D341Med (cell line): Measurements from ENCODE around the gene PRCP.

Experiments
- DNase-seq: peaks from one replicate; pipeline ENCODE4 v3.0.0; 2012; ENCODE audit warnings: low spot score

Gene PRCP

DNA sequence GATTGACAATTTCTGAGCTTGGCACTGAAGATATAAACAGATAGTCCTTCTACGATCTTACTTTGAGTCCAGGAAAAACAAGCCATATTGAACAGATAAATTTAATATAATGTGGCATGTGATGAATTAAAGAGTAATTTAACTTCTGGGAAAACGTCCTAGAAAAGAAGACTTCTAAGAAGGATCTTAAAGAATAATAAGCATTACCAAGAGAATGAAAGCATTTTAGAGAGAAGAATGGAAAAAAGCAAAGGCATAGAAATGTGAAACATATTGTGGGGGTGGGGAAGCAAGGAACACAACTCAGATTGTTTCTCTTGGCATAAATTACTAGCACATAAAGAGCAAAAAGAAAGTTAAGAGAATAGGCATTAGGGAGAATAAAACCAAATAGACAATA is 6.7 kb upstream of the PRCP start:
- no peak for DNase-seq

DNA sequence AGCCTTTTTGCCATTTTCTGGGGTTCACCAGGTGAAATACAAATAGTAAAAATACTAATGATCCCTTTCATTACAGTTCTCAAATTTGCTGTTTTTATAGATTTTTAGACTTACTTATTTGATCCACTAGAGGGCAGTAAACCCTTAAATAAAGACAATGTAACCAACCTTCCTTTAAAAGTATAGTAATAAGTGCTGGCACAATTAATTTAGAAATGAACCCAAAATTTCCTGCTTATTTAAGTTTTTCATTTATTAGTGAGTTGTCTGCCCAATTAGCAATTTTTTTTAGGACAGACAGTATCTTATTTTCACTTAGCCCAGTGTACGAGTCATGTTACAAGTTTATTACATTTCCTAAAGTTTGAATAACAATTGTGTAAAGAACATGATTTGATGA is 6.0 kb upstream of the PRCP start:
- no peak for DNase-seq

DNA sequence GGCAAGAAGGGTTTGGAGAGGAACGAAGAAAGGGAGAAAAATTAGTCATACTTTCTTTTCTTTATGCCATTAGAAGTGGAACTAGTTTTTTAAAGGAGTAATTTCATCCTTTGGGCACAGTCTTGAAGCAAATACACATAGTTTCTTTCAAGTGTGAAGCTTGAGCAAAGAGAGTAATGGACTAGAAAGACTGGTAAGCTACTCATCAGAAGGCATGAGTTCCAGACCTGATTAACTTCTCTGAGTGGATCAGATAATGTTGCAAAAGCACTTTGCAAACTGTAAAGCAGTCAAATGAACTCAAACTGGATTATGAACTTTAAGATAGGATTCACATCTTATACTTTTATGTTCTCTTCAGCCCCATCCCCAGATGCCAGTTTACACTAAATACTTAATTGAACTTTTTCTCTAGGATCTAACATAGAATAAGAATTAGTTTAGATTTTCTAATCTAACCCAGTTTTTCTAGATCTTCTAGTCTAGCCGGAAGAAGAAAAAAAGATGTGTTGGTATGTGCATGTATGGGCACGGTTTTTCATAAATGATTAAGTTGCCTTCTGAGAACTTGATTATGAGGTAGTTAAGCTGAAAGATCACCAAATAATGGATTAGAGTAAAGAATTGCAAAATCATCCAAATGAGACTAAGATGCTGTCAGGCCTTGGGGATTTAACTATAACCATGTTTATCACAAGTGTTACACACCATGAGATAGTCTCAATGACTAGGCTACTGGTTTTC is 3.8 kb upstream of the PRCP start:
- no peak for DNase-seq

DNA sequence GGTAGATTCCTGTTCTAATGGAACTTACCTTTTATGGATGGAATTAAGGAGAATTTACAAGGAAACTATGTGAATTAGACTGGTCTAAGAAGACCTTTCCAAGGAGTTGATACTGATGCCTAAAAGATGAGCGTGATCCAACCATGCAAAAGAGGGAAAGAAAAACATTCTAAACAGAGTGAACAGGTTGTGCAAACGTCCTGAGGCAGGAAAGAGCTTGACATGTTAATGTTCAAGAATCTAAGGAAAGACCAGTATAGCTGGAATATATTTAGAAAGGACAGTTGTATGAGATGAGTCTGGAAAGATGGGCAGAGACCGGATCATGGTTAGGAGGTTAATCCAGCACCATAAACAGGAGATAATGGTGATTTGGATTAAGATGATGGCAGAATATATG is 2.6 kb upstream of the PRCP start:
- no peak for DNase-seq

DNA sequence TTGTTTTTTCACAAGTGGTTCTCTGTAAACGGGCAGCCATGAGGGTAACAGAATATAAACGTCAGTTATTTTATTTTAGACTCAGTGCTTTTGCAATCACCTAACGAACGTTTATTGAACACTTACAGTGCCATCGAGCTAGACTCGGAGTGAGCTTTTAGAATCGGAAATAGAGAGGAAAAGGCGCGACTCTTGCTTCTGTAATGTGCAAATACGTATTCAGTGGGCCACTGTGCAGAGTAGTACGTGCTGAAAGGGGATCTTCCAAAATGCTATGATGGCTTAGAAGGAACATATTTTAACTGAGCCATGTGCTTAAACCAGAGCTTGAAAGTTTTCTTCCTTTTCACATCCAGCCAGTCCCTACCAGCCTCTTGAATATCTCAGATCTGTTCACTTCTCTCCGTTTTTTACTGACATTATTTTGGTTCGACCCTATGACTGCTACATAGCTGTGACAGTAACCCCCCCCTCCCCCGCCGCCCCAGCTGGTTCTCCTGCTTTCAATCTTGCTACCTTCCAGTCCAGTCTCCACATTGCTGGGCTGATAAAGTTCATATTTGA is 1.8 kb upstream of the PRCP start:
- no peak for DNase-seq

DNA sequence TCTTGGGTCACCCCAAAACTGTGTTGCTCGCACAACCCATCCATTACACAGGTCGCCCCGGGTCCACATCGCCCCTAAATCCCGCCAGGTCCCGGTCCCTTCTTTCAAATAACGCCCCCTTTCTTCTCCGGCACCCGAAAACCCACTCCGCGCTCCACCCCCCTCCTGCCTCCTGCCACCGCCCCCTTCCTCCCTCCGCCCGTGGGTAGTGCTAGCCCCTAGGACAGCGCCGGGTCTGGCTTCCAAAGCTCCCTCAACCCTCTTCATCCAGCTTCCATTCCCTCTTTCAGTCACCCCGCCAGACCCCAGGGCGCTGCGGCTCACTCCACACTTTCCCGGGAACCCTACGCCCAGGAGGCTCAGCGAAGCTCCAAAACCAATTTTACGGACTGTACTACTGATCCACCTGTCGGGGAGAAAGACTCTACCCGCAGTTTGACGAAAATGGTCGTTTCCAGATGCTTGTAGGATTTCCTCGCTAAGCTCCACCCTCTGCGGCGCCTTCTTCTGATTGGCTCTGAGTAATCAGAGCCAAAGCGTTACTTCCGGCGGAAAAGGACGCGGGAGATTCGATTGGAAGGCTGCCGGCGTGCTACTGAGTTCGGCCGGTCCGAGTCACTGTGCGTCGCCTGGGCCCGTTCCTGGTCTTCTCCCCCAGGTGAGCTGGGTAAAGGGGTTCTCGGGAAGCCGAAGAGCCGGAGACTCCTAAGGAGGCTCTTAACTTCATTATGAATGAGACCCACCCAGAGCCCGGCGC is 1.1 kb upstream of the PRCP start, which contains the start of gene DDIAS:
Gene DDIAS (plus strand): TSS at position 572 of the 757 bp plus-strand sequence. CDS start 13,003 bp downstream, outside the sequence.
- DNase-seq, result peak; percentile 89

DNA sequence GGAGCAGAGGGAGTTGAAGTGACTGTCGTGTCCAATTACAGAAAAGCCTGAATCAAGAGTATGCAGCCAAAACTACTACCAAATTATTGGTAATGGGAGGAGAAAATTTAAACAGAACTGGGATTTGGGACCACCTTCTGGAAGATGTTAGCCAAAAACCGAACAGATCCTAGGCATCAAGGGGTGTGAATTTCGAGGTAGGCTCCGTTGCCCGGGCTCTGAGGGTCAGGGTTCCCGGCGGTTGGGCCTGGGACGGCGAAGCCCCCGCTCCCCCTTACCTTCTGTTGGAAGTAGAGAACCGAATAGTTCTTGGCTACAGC is 313 bp downstream of the PRCP start:
- no peak for DNase-seq

DNA sequence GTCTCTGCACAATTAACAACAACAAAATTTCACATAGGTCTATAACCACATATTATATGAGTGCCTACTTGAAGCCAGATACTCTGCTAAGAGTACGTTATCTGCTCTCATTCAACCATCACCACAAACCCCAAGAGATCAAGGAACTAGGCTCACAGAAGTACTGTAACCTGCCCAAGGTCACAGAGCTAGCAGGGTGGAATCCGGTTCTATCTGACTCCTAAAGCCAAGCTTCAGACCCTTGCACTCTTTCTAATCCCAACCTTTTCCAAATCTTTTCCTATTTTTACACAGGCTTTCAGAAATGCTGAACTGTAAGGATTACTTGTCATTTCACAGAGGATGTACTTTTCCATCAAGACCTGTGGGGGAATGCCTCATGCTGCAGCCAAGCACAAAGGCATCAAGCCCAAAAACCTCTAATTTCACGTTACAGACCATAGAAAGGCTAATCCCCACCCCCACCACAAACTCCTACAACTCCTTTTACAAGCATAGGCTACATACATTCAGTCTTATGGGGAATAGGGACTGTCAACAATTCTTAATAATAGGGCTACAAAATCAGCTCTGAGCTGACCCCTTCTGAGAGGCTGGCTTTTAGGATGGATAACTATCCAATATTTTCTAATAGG is 927 bp downstream of the PRCP start:
- no peak for DNase-seq

DNA sequence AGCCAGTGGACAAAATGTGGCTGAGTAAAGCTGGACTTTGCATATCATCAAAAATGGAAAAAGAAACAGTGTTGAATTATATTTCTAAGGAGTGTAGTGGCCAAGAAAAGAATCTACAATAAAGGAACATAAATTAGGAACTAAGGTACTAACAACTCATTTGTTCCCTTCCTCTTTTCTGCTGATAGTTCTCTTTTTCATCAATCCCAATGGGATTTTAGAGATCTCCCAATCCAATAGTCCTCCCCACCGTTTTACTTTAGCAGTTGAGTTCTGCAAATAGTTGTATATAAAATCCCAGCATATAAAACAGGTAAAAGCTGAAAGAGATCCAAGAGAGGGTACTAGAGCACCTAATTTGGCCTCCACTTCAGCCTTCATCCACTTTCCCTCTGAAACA is 2.0 kb downstream of the PRCP start:
- no peak for DNase-seq

DNA sequence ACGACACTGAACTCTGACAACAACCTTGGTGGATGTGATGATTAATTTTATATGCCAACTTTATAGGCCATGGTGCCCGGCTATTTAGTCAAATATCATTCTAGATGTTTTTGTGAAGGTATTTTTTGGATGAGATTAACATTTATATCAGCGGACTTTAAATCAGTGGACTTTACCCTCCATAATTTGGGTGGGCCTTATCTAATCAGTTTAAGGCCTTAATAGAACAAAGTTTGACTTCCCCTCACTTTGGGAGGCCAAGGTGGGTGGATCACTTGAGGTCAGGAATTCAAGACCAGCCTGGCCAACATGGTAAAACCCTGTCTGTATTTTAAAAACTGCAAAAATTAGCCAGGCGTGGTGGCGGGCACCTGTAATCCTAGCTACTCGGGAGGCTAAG is 4.0 kb downstream of the PRCP start:
- no peak for DNase-seq

DNA sequence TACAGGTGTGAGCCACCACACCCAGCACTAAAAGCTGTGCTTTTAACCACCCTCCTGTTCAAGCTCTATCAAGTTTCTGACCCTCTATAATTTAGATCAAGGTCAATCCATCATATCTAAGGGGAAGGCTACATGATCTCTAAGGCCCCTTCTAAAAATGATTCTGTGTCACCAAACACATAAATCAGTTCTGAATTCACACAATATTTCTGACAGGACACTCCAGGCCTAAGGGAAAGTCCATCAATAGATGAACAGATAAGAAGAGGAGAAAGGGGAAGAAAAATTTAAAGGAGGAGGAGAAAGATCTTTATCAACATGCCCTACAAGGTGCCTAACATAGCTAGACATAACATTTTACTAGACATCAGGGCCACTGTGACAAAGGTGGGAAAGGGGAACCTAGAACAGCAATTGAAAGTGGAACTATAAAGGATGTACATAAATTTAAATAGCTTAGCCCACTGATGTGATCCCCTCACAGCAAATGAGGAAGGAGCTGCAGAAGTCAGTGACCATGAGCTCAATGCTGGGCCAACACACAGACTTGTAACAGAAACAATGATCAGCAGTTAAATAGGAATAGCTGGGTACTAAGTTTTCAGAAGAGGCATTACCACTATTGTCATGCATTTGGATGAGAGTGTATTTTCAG is 4.7 kb downstream of the PRCP start:
- no peak for DNase-seq

DNA sequence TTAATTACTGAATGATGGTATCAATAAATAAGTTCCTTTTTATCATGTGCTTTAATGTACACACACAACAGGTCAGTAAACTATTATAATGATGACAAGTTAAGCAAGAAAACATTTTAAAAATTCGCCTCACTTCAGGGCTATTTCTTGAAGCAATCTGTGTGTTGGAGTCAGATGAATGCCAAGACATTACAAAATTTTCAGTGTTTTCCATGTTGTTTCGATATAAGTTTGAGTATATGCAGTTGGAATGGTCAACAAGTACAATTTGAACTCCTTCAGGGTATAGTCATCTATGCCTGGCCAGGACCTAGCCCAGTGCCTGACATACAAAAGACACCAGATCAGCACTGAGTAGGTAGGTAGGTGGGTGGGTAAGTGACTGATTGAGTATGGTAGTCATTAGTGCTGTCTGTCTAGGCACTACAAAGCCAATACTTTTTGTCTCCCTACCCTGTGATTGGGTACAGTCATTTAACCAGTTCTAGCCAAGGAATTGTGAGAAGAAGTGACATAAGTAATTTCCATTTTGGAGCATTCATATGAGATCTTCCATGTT is 7.5 kb downstream of the PRCP start:
- no peak for DNase-seq

DNA sequence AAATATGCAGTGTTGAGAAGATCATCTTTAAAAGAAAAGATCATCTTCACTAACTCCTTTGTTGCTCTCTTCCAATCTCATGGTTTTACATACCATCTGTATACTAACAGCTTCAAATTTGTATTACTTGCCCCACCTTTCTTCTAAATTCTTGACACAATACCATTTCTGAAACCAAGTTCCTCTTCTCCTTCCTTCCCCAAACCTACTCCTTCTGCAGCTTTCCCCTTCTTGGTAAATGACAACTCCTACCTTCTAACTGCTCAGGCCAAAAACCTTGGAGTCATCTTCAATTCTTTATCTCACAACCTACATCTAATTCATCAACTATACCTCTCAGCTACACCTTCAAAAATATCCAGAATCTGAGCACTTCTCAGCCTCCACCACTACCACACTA is 9.3 kb downstream of the PRCP start:
- DNase-seq, result no peak

DNA sequence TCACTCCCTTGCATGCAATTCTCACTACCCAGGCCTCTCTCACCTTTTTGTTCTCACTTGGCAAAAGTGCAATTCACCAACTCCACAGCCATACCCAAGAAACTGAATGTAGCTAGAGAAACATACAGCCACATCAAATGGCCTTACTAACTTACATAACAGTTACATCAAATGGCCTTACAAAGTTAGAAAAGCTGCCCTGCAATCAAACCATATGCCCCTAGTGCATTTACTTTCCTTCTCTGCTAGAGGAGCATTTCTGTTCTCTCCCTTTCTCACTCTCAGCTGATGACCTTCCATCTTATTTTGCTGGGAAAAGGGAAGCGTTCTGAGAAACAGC is 10.3 kb downstream of the PRCP start:
- no peak for DNase-seq

DNA sequence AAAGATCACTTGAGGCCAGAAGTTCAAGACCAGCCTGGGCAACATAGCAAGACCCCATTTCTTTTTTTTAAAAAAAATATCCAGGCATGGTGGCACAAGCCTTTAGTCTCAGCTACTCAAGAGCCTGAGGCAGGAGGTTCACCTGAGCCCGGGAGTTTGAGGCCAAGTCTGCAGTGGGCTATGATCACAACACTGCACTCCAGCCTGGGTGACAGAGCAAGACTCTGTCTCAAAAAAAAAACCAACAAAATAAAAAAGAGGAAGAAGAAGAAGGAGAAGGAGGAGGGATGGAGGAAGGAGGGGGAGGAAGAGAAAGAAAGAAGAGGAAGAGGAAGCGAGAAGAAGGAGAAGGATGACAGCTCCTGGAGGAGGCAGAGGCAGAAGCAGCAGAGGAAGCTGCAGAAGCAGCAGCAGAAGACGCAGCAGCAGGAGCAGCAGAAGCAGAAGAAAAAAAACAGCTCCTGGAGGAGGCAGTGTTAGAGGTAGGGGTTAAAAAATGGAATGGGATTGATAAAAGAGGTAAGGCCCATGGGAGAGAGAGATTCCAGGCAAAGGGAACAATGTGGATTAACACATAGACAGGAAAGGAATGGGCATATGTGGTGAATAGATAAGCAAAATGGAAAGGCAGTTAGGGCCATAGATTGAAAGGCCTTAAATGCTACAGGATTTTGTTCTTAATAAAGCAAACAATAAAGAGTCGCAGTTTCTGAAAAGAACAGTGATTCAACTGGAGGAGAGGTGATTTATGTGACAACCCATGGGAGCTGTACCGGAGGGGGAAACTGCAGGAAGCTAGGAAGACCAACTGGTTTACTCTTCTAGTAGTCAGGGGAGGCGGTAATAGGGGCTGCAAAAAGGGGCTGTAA is 10.9 kb downstream of the PRCP start:
- no peak for DNase-seq

DNA sequence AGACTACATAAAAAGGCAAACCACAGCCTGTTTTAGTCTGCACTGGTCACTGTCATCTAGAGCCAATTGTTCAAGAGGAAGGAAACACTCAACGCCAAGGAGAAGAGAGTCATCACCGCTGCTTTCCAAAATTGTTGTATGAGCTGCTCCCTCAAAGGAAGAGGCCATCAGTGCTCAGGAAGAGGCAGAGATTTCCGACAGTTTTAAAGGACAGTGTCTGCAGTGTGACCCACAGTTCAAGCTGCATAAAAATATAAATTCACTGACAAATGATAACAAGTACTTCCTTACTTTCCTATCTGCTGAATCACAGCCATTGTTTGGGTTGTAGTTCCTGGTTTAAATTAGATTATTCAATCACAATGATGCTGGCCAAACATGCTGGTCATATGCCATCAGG is 16.4 kb downstream of the PRCP start:
- DNase-seq, result no peak

DNA sequence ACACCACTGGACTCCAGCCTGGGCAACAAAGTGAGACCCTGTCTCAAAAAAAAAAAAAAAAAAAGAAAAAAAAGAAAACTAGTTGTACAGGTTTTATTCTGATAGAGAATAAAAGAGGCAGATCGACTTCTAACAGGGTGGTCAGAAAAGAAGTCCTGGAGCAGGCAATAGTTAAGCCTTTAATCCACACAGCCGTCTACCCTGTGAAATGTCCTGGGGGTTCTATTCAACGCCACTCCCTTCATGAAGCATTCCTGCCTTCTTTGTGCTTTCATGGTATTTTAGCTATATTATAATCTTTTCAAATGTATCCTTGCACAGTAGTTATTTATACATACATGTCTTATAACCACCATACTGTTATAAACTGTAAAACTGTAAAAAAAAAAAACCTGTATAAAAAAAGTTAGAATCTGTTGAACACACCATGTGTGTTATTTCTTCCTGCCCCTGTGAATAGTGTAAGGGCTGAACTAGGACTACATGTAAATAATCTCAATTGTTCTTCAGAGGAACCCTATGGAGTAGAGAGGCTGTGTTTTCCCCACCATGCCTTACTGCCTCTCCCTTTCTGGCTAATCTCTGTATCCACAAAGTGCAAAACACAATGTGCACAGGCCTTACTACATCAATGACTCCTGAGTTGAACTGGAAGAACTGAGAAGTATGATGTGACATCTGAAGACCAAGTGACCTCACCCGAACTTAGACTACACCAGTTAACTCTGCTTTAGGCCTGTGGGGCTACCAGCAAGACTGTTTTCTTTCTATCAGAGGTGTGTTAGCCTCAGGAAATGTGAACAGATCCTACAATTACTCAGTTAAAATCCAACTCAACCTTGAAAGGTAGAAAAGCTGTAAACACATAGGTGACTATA is 25.3 kb downstream of the PRCP start:
- no peak for DNase-seq

DNA sequence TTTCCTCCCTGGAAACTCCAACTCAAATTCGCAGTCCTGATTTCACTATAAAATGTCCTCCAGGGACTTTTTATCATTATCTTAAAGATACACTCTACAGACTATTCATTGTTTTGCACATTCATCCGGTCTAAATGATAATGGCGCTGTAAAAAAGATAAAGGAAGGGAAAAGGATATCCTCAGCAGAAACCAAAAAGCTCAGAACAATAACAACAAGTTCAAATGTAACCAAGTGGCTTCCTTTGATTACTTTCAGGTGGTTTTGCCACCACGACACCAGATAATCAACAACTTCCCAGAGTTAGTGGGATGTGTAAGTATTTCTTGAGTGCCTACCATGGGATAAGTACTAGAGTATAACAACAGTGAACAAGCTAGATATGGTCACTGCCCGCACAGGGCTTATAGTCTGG is 26.3 kb downstream of the PRCP start:
- no peak for DNase-seq

DNA sequence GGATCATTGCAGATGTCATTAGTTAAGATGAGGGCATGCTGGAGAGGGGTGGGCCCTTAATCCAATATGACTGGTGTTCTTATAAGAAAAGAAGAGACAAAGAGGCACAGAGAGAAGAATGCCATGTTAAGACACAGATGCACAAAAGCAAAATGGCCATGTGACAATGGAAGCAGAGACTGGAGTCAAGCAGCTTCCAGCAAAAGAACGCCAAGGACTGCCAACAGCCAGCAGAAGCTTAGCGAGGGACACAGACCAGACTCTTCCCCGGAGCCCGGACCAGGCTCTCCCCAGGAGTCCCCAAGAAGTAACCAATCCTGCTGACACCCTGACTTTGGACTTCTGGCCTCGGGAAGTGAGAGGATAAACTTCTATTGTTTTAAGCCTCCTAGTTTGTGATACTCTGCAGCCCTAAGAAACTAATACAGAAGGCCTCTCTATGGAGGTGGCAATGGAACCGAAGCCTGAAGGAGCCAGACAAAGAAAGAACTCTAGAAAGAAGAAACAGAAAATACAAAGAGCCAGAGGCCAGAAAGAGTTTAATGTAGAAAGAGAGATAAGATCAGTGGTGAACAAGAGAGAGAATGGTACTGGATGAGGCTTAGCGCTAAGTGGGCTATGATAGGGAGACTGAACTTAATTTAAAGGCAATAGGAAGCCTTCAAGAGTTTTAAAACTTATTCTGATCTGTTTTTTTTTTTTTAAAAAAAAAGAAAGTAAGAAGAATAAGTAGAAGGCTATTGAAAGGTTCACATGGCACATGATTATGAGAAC is 27.7 kb downstream of the PRCP start:
- DNase-seq, result no peak

DNA sequence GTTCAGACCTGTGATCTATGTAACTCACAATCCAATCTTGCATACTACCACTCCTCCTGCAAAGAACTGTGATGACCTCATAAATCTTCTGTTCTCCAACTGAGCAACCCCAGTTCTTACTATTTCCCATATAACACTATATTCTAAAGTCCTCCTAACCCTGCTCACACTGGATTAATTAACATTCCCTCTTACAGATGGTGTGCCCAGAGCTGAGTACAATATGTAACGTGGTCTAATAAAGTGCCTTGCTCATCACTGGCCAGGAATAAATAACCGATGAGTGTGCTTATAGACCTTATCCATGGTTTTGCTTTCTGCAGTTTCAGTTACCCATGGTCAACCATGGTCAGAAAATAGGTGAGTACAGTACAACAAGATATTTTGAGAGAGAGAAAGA is 28.6 kb downstream of the PRCP start:
- DNase-seq, result no peak
